NT2/D1 (cell line): ENCODE measurements around the gene PWWP2B.

Experiments
- DNase-seq: peaks from one replicate; pipeline ENCODE4 v3.0.0-alpha.2; 2011; ENCODE audit warnings: low read depth, low spot score
- H3K27me3 ChIP-seq: 2 replicates; pipeline ENCODE4 v1.6.0; 2011; ENCODE audit warnings: mild to moderate bottlenecking; ENCODE audit not compliant: insufficient read length, insufficient read depth
- H3K36me3 ChIP-seq: 2 replicates; pipeline ENCODE4 v1.6.1; 2011; ENCODE audit warnings: mild to moderate bottlenecking, low read length, mixed read lengths; ENCODE audit not compliant: insufficient read depth, insufficient read length
- H3K4me1 ChIP-seq: 2 replicates; pipeline ENCODE4 v1.5.1; 2011; ENCODE audit not compliant: insufficient read depth, insufficient read length
- H3K4me3 ChIP-seq: 2 replicates; pipeline ENCODE4 v1.5.1; 2011; ENCODE audit warnings: low read depth; ENCODE audit not compliant: insufficient read length
- H3K9ac ChIP-seq: 2 replicates; pipeline ENCODE4 v1.6.0; 2011; ENCODE audit warnings: low read depth; ENCODE audit not compliant: insufficient read length
- H3K9me3 ChIP-seq: 2 replicates; pipeline ENCODE4 v1.5.1; 2011; ENCODE audit warnings: mild to moderate bottlenecking, low read length; ENCODE audit not compliant: insufficient read depth
- SUZ12 ChIP-seq: IDR thresholded peaks from 2 replicates; pipeline ENCODE4 v1.6.1; 2011; ENCODE audit not compliant: insufficient read length, insufficient read depth; ENCODE audit errors: extremely low read depth
- YY1 ChIP-seq: IDR thresholded peaks from 2 replicates; pipeline ENCODE4 v1.6.1; 2011; ENCODE audit not compliant: insufficient read length, insufficient read depth
- ZNF274 ChIP-seq: IDR thresholded peaks from 2 replicates; pipeline ENCODE4 v1.6.1; 2011; ENCODE audit warnings: mild to moderate bottlenecking, low read depth, low read length

PWWP2B gene

GRCh38 chr10:132466520-132467463 is 69.8 kb downstream of the PWWP2B start:
- H3K9ac ChIP-seq: no peak overlapping the region
- H3K27me3 ChIP-seq: peaks cover 7% of the 10 kb centered on the region
- H3K4me3 ChIP-seq: no peak overlapping the region
- peaks cover 7% of the 10 kb centered on the region for H3K4me1 ChIP-seq
- H3K36me3 ChIP-seq: no peaks in the 10 kb centered on the region
- DNase-seq: no peak
- no peaks in the 10 kb centered on the region for H3K9me3 ChIP-seq
- no peak for TF ChIP-seq ZNF274
- TF ChIP-seq SUZ12: no peak
- TF ChIP-seq YY1: no peak
